NCI-H187 treated with DMSO at 0.1 percent for 48 hours (cell line): ENCODE results near the gene ARL16.

ENCODE experiments used
- DNase-seq: peaks from one replicate; lab custom pipeline; 2025; lab: John Stamatoyannopoulos, UW

ARL16 gene

GRCh38 chr17:81666342-81667191 lies 17.0 kb downstream of the ARL16 start, which contains the start of the genes CCDC137 and OXLD1:
Gene CCDC137 (plus strand): TSS chr17:81666737. CDS start chr17:81666767, 30 bp downstream.
Gene OXLD1 (minus strand): TSS chr17:81666605. CDS start chr17:81666577, 28 bp downstream.
- DNase-seq = peak; percentile 65

DNA sequence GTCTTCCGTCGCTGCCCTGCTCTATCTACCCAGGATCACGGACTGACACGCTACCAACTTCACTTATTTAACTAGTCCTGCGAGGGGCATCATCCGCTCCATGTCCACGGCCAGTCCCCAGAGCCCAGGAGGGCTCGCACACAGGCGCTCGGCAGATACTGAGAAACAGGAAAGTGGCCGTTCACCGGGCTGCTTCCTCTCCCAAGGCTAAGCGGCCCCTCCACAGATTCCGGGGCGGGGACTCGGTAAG lies 17.6 kb downstream of the ARL16 start:
- DNase-seq = no peak

GRCh38 chr17:81665205-81666091 lies 18.1 kb downstream of the ARL16 start:
- DNase-seq = no peak

- DNase-seq = no peak
Observed at GRCh38 chr17:81664051-81664470, 19.5 kb downstream of the ARL16 start.

DNA sequence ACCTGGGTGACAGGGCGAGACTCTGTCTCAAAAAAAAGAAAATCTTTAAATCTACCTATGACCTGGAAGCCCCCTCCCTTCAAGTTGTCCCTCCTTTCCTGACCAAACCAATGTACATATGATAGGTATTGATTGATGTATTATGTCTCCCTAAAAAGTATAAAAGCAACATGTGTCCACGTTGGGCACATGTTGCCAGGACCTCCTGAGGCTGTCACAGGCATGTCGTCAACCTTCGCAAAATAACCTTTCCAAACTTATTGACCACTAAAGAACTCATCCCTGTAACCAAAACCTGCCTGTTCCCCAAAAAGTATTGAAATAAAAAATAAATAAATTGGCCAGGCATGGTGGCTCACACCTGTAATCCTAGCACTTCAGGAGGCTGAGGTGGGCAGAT lies 21.6 kb downstream of the ARL16 start:
- no peak for DNase-seq

- no peak for DNase-seq
Observed at GRCh38 chr17:81660441-81660840, 23.2 kb downstream of the ARL16 start.

DNA sequence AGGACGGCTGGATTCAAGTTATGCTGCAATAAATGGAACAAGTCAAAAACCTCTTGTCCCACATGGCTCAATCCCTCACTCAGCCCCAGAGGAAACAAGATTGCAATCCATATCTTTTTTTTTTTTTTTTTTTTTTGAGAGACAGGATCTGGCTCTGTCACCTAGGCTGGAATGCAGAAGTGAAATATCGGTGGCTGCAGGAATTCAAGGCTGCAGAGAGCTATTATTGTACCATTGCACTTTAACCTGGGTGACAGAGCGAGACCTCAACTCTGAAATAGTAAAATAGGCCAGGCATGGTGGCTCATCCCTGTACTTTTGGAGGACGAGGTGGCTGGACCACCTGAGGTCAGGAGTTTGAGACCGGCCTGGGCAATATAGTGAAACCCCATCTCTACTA lies 24.6 kb downstream of the ARL16 start:
- no peak for DNase-seq

DNA sequence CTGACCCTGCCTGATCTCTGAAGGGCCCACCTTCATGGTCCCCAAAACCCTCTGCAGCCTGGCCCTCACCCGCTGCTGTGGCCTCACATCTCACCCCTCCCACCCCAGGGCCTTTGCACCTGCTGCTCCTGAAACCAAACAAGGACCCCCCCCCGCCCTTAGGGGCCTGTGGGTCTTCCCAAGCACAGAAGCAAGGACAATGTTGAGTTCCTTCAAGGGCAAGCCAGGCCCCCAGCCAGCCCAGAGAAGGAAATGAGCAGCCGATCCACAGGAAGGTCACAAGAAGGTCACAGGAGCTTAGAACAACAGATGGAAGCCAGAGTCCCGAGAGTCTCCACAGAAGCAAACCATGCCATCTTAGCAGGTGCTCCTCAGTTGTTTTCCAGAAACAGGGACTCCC lies 26.8 kb downstream of the ARL16 start:
- DNase-seq = no peak

- no peak for DNase-seq
Observed at GRCh38 chr17:81656118-81656743, 27.4 kb downstream of the ARL16 start, which contains the start of gene PDE6G. Gene PDE6G (minus strand): TSS chr17:81656542. CDS start chr17:81653305, 3,237 bp downstream.

GRCh38 chr17:81655378-81656117 lies 28.0 kb downstream of the ARL16 start:
- DNase-seq = no peak

- DNase-seq = no peak
Observed at GRCh38 chr17:81652906-81653771, 30.5 kb downstream of the ARL16 start.

DNA sequence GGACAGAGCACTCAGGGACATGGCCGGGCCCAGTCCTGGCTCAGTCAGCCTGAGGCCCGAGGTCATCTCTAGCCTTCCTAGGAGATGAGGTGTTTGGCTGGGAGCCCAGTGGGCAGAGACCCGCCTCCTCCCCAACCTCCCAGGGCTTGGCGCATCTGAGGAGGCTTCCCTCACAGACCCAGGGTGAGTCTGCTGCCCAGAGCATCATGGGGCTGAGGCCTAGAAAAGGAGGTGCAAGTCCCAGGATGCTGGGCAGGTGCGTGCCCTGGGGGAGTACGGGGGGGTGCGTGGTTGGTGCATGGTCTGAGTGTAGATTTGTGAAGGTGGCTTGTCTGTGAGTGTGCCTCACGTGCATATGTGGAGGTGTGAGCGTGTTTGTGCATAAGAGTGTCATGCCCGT lies 31.9 kb downstream of the ARL16 start:
- DNase-seq = no peak

DNA sequence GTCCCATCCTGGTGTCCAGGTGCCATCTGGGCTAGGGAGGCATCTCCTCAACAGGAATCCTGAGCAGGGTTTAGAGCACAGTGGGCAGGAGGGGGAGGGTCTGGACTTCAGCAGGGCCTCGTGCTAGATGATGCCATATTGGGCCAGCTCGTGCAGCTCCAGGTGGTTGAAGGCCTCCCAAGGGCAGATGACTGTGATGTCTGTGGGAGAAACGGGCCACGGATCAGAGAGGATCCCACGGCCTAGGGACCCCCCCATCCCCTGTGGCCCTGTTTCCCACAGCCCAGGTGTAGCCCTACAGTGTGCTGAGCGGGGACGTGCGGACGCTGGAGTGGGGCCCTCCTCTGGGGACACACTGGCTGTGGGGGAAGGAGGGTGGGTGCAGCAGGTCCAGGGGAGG lies 32.6 kb downstream of the ARL16 start:
- DNase-seq = no peak

- no peak for DNase-seq
Observed at GRCh38 chr17:81648707-81649085, 34.9 kb downstream of the ARL16 start.

GRCh38 chr17:81648013-81648706 lies 35.4 kb downstream of the ARL16 start:
- no peak for DNase-seq

DNA sequence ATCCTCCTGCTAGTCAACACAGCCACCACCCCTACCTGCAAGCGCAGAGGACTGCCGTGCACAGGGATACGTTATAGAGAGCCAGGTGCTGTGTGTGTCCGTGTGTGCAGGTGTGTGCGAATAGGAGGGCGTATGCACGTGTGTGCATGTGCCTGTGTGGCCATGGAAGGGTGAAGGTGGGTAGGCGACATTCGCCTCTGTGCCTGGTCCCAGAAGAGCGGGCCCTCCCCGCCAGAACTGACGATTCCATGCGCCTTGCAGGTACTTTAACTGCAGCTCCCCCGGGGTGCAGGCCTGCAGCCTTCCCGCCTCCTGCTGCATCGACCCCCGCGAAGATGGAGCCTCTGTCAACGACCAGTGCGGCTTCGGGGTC lies 36.0 kb downstream of the ARL16 start:
- DNase-seq = no peak

DNA sequence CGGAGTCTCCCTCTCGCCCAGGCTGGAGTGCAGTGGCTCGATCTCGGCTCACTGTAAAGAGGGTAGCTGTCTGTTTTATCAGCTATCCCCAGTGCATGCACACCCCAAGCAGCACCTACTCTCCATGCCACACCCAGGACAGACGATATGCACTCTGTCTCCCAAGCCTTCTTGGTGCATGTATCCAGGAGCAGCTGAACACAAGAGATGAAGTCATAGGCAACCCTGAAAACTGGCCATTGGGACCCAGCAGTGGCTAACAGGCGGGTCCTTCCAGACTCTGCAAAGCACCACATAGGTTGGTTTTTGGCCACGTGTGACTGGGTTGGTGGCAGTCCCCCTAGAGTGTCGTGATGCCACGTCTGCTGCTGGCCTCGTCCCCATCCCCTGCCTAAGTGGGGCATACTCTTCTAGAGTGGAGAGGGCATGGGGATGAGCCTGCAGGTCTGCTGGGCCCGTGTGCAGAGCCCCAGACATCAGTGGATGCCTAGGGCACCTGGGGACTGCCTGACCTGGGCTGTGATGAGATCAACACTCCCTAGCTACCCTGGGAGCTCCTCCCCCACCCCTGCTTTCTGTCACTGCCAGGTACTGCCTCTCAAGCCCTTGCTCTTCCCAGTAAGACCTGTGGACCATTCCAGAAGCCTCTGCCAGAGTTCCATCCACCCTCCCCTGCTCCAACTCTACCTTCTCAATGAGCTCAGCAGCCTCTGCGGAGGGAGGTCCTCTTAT lies 36.6 kb downstream of the ARL16 start:
- no peak for DNase-seq

DNA sequence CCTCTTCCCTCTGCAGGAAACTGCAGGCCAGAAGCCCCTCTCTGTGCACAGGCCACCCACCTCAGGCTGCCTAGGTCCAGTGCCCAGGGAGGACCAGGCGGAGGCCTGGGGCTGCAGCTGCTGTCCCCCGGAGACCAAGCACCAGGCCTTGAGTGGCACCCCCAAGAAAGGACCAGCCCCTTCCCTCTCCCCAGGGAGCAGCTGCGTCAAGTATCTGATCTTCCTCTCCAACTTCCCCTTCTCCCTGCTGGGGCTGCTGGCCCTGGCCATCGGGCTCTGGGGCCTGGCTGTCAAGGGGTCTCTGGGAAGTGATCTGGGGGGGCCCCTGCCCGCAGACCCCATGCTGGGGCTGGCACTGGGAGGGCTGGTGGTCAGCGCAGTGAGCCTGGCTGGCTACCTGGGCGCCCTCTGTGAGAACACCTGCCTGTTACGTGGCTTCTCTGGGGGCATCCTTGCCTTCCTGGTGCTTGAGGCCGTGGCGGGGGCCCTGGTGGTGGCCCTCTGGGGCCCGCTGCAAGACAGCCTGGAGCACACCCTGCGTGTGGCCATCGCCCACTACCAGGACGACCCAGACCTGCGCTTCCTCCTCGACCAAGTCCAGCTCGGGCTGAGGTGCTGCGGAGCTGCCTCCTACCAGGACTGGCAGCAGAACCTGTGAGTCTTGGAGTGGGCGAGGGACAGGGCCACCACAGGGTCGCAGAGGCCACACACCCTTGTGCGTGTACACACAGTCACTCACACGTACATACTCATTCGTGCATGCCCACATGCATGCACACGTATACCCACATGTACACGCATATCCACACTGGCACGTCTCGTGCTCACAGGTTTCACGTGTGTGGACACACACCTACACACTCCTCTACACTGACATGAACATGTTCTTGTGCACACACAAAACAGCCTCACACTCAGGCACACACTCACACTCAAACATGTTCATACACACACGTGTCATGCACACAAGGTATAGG lies 38.3 kb downstream of the ARL16 start:
- DNase-seq = no peak
